Heart left ventricle (tissue), 16 donors: ENCODE data around the gene GALR2. TPM values are rescaled to one million over a fixed set of nuclear protein-coding genes. Genes with fewer than 3 reads are reported as not detected.

Experiments
- ATAC-seq, 4 donors: fragments of 200-7000 bp; cut with Tn5 transposase; one replicate each; pipeline ENCODE4 v1.9.1; 2020 to 2022; ENCODE audit warnings: moderate library complexity in 4 of 4, mild to moderate bottlenecking in 3 of 4, moderate number of reproducible peaks in 1 of 4
- DNase-seq, 5 donors: peaks; one replicate each; pipeline ENCODE4 v3.0.0-alpha.2; 2020
- H3K27ac ChIP-seq, 12 donors: fragments of 200-600 bp; sonication (generic) in 4 of 12; one replicate each; pipeline versions ENCODE4 v1.5.0 to v1.8.0; 2016 to 2022; ENCODE audit warnings: mild to moderate bottlenecking in 2 of 12
- H3K27me3 ChIP-seq, 9 donors: fragments of 200-600 bp; sonication (generic) in 2 of 9; one replicate each; pipeline versions ENCODE4 v1.5.1 to v1.8.0; 2016 to 2022; ENCODE audit warnings: mild to moderate bottlenecking in 3 of 9
- H3K36me3 ChIP-seq, 9 donors: fragments of 200-600 bp; sonication (generic) in 2 of 9; one replicate each; pipeline versions ENCODE4 v1.5.0 to v1.8.0; 2018 to 2022; ENCODE audit warnings: mild to moderate bottlenecking in 2 of 9
- H3K4me1 ChIP-seq, 12 donors: fragments of 200-600 bp; sonication (generic) in 4 of 12; one replicate each; pipeline versions ENCODE4 v1.5.0 to v1.8.0; 2016 to 2022; ENCODE audit warnings: mild to moderate bottlenecking in 3 of 12
- H3K4me3 ChIP-seq, 12 donors: fragments of 200-600 bp; sonication (generic) in 4 of 12; one replicate each; pipeline versions ENCODE4 v1.5.0 to v1.8.0; 2017 to 2022; ENCODE audit warnings: mild to moderate bottlenecking in 9 of 12, moderate library complexity in 4 of 12
- H3K9me3 ChIP-seq, 12 donors: fragments of 200-600 bp; sonication (generic) in 4 of 12; one replicate each; pipeline versions ENCODE4 v1.5.0 to v1.8.0; 2016 to 2022; ENCODE audit warnings: mild to moderate bottlenecking in 1 of 12
- POLR2A ChIP-seq, 2 donors: fragments of 450-650 bp; IDR thresholded peaks; one replicate each; pipeline ENCODE4 v1.6.1; 2017; ENCODE audit warnings: antibody characterized with exemption in 2 of 2, mild to moderate bottlenecking in 2 of 2, moderate library complexity in 2 of 2
- WGBS, 4 donors: extraction: QIAGEN DNeasy Blood & Tissue Kit in 2 of 4; methylation state at CpG; one replicate each; pipeline versions ENCODE4 v1.1.5 to v1.1.7; 2013 to 2018; 5-methylcytosine and 5-hydroxymethylcytosine counted together
- intact Hi-C, 10 donors: fragments of 100-400 bp; cut with DNase I; formaldehyde crosslinking; loops; one replicate each; pipeline versions ENCODE4 v1.11.1 to v1.14.2; 2022
- polyA plus RNA-seq, 2 donors: library from polyadenylated mRNA; stranded (reverse); fragments of 200-250 nt; gene quantifications; one replicate each; pipeline ENCODE4 v1.2.3, GENCODE V29; 2013
- total RNA-seq, 9 donors: library from RNA; depleted of rRNA in 2 of 9; stranded (reverse); fragments of >200 nt in 2 of 9; fragmentation: NEBNext Ultra II Directional in 3 of 9; extraction: Animal tissue kit (Norgen Biotek cat#: 25700) in 3 of 9; gene quantifications; one replicate each; pipeline versions ENCODE4 v1.1.0 to v1.2.4, GENCODE V29; 2016 to 2023
- TF ChIP-seq, protein P1 (sequence below), 12 donors: fragments of 200-600 bp; sonication (generic) in 4 of 12; IDR thresholded peaks; one replicate each; pipeline versions ENCODE4 v1.5.0 to v1.8.0; 2018 to 2022; ENCODE audit warnings: antibody characterized with exemption in 12 of 12, mild to moderate bottlenecking in 5 of 12
- donor health status: ischemic (EF 13 %, LVEDD 7.1; RV severe dilation, severe dysfunction).
- donor health status: healthy with polysubstance abuse.
- donor health status: DM: no; HTN: yes; CAD: no.
- donor health status: DM: no; HTN: no; CAD: no.
- donor health status: ischemic (EF 25% LVEDD 6.9; RV normal size, moderate dysfunction).
- donor health status: ischemic (EF 25% LVEDD 5.7; RV mildly dilated, moderate dysfunction).
- donor health status: healthy.
- donor health status: DM: yes; HTN: yes; CAD: no.
- donor health status: ischemic (EF 35%, LVEDD 5.7; RV mildly dilated, moderate dysfunction).
- donor health status: nonischemic (EF 11% LVEDD 7.7; RV severe dilation, severe dysfunction).
- donor health status: DM: yes; HTN: yes; CAD: no.
- donor health status: PGD.
- donor health status: ischemic (EF 29% LVEDD 5.4; RV normal size, mild dysfunction).
- donor health status: nonischemic (EF 23%, LVEDD 6.1; RV moderate dilation, normal function).

The GALR2 gene
- total and polyA plus RNA-seq, 11 donors: 0.18 TPM; not detected in 10

GRCh38 chr17:76063875-76064546 is 10.6 kb upstream of the GALR2 start:
- DNase-seq: no peak
- intact Hi-C loops: no loop called here
- WGBS, 4 donors: 87 to 94% (median 89%) methylated on average over 15 of the region's 15 CpGs

GRCh38 chr17:76065775-76066174 is 8.8 kb upstream of the GALR2 start:
- 84 to 98% (median 95%) methylated on average over 4 of the region's 4 CpGs for WGBS, 4 donors
- Histone ChIP-seq H3K27ac (no peak overlapping the region), H3K27me3 (no peaks in the 10 kb centered on the region), H3K36me3 (peaks cover 4 to 91% (median 85%) of the 10 kb centered on the region in 9 donors), H3K9me3 (no peaks in the 10 kb centered on the region), H3K4me3 (no peak overlapping the region), H3K4me1 (peaks cover 0 to 13% (median 5%) of the 10 kb centered on the region in 12 donors)
- DNase-seq (no peak), ATAC-seq (no peak)
- intact Hi-C loops: no loop called here
- TF ChIP-seq, protein P1, sequence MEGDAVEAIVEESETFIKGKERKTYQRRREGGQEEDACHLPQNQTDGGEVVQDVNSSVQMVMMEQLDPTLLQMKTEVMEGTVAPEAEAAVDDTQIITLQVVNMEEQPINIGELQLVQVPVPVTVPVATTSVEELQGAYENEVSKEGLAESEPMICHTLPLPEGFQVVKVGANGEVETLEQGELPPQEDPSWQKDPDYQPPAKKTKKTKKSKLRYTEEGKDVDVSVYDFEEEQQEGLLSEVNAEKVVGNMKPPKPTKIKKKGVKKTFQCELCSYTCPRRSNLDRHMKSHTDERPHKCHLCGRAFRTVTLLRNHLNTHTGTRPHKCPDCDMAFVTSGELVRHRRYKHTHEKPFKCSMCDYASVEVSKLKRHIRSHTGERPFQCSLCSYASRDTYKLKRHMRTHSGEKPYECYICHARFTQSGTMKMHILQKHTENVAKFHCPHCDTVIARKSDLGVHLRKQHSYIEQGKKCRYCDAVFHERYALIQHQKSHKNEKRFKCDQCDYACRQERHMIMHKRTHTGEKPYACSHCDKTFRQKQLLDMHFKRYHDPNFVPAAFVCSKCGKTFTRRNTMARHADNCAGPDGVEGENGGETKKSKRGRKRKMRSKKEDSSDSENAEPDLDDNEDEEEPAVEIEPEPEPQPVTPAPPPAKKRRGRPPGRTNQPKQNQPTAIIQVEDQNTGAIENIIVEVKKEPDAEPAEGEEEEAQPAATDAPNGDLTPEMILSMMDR (IDR thresholded peaks at IDR 0.05): no peak
- no peak for TF ChIP-seq POLR2A (IDR thresholded peaks at IDR 0.05)

More at GRCh38 chr17:76063875-76064546, 10.6 kb upstream of the GALR2 start:
- TF ChIP-seq POLR2A (IDR thresholded peaks at IDR 0.05): no peak
- TF ChIP-seq, protein P1 (IDR thresholded peaks at IDR 0.05): no peak
- H3K36me3 ChIP-seq: peaks cover 4 to 98% (median 95%) of the 10 kb centered on the region in 9 donors
- H3K4me3 ChIP-seq: no peak overlapping the region
- H3K27ac ChIP-seq: peak overlapping the region in 1 of 12 donors; percentile 40
- no peaks in the 10 kb centered on the region for H3K9me3 ChIP-seq
- no peak for ATAC-seq
- no peaks in the 10 kb centered on the region for H3K4me1 ChIP-seq
- no peaks in the 10 kb centered on the region for H3K27me3 ChIP-seq

DNA sequence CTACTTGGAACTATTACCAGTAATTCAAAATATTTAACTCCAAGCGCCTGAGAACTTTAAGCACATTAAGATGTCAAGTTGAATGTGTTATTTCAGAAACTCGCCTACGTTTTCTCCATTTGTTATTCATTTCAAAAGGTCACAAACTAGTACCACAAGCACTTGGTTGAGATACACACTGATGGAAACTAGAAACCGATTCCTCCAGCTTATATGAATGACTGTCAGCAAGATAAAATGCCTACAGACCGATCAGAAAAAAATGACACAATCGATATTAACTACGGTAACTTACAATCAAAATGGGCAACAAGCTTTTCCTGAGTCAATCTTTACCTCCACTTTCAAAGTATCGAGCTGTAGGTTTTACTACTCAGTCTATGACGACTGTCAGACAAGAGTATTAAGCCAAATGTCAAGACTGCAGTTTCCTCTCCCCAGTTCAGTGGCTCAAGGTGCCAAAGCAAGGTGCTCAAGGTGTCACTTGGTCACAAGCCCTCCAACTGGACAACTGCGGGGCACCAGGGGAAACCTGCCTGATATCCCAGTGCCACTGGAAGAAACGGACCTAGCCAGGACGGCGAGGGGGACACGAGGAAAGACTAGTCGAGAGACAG is 2.9 kb upstream of the GALR2 start:
- peaks cover 20 to 33% (median 33%) of the 10 kb centered on the region in 9 donors for H3K27me3 ChIP-seq
- 13 to 15% (median 13%) methylated on average over 15 of the region's 15 CpGs for WGBS, 4 donors
- DNase-seq (no peak), ATAC-seq (peak in 1 of 4 donors; percentile 4)
- H3K9me3 ChIP-seq: no peaks in the 10 kb centered on the region
- peaks cover 0 to 35% (median 30%) of the 10 kb centered on the region in 9 donors for H3K36me3 ChIP-seq
- H3K4me3 ChIP-seq: peak overlapping the region; percentile 56 to 93 (median 80)
- TF ChIP-seq, protein P1 (IDR thresholded peaks at IDR 0.05): no peak
- no peak for TF ChIP-seq POLR2A (IDR thresholded peaks at IDR 0.05)
- H3K27ac ChIP-seq: peak overlapping the region in 10 of 12 donors; percentile 37 to 83 (median 69)
- intact Hi-C loops: loop anchor here in 1 of 10 donors (10.0 kb wide), 1 partner anchor 127 kb away; the partner anchor contains the start of gene FBF1
- H3K4me1 ChIP-seq: peaks cover 3 to 53% (median 37%) of the 10 kb centered on the region in 12 donors
